A549 (cell line): ENCODE measurements around the gene MACROD1. TPM values are rescaled to one million over a fixed set of nuclear protein-coding genes. Genes with fewer than 3 reads are reported as not detected.

Experiments used
- ATAC-seq, 2 experiments: fragments of 200-7000 bp in 1 of 2; fragments of >200 bp in 1 of 2; cut with Nextera tagmentation in 1 of 2; cut with Tn5 transposase in 1 of 2; 3 replicates each; pipeline versions ENCODE4 v1.8.0 to v1.9.1; 2018 to 2020; ENCODE audit warnings: mild to moderate bottlenecking in 1 of 2, moderate library complexity in 1 of 2
- CTCF ChIA-PET: fragments of 300-600 bp; sonication (Branson Sonifier 250); formaldehyde crosslinking; extraction: SDS; loops from one replicate; lab custom pipeline; 2021; ENCODE audit warnings: antibody characterized with exemption, inconsistent platforms; lab: Yijun Ruan, JAX
- POLR2A ChIA-PET: fragments of 350-600 bp; formaldehyde crosslinking; extraction: SDS; loops from one replicate; lab custom pipeline; 2021; ENCODE audit warnings: antibody characterized with exemption, inconsistent platforms; lab: Yijun Ruan, JAX
- DNase-seq, 2 experiments: peaks; one replicate each; pipeline versions ENCODE4 v3.0.0 to v3.0.0-alpha.2; 2011 to 2016; ENCODE audit warnings: low read depth in 1 of 2, low spot score in 1 of 2
- FAIRE-seq: peaks from 2 replicates; lab custom pipeline; 2011; peaks lifted over from hg19 to GRCh38; lab: Jason Lieb, UNC
- H3K27ac ChIP-seq, 2 experiments: fragments of >200 bp; sonication (Bioruptor Twin); formaldehyde crosslinking; 3 replicates each; pipeline ENCODE4 v1.5.1; 2016 to 2017
- H3K4me1 ChIP-seq: fragments of >200 bp; sonication (Bioruptor Twin); formaldehyde crosslinking; 3 replicates; pipeline ENCODE4 v1.6.1; 2016
- H3K4me2 ChIP-seq: fragments of >200 bp; sonication (Bioruptor Twin); formaldehyde crosslinking; 3 replicates; pipeline ENCODE4 v1.6.1; 2016
- H3K4me3 ChIP-seq: fragments of >200 bp; sonication (Bioruptor Twin); formaldehyde crosslinking; 3 replicates; pipeline ENCODE4 v1.5.1; 2016
- H3K9me3 ChIP-seq: fragments of >200 bp; sonication (Bioruptor Twin); formaldehyde crosslinking; 3 replicates; pipeline ENCODE4 v1.6.1; 2016
- BHLHE40 ChIP-seq: IDR thresholded peaks from 2 replicates; pipeline ENCODE4 v1.6.1; 2012; ENCODE audit warnings: low read depth, low read length, inconsistent platforms
- CBX2 ChIP-seq: fragments of 200-600 bp; sonication (generic); IDR thresholded peaks from 2 replicates; pipeline ENCODE4 v1.6.1; 2016; ENCODE audit warnings: low read depth, mild to moderate bottlenecking, borderline replicate concordance
- CHD2 ChIP-seq: fragments of 150-350 bp; IDR thresholded peaks from 2 replicates; pipeline ENCODE4 v1.6.1; 2014; ENCODE audit warnings: low read length; ENCODE audit not compliant: partially characterized antibody
- EHF ChIP-seq: fragments of 250-450 bp; sonication (Bioruptor Pico); IDR thresholded peaks from 2 replicates; pipeline ENCODE4 v1.5.0; 2020; ENCODE audit warnings: mild to moderate bottlenecking
- FOSL2 ChIP-seq, 2 experiments: fragments of 450-650 bp in 1 of 2; fragments of >200 bp in 1 of 2; sonication (Bioruptor Twin) in 1 of 2; formaldehyde crosslinking; IDR thresholded peaks; 2 replicates each; pipeline versions ENCODE4 v1.5.0 to v1.6.1; 2016 to 2020; ENCODE audit warnings: mild to moderate bottlenecking in 1 of 2, moderate library complexity in 1 of 2
- HOXA7 ChIP-seq: fragments of 250-450 bp; sonication (Bioruptor Pico); IDR thresholded peaks from 2 replicates; pipeline ENCODE4 v1.5.0; 2020; ENCODE audit warnings: mild to moderate bottlenecking, moderate library complexity
- KDM1A ChIP-seq: fragments of 200-600 bp; sonication (generic); IDR thresholded peaks from 2 replicates; pipeline ENCODE4 v1.6.1; 2016; ENCODE audit warnings: low read depth, mild to moderate bottlenecking
- KDM5A ChIP-seq: fragments of 200-600 bp; sonication (generic); IDR thresholded peaks from 2 replicates; pipeline ENCODE4 v1.6.1; 2016; ENCODE audit warnings: antibody characterized with exemption, mild to moderate bottlenecking
- MYC ChIP-seq: IDR thresholded peaks from 2 replicates; pipeline ENCODE4 v1.6.1; 2012; ENCODE audit warnings: mild to moderate bottlenecking, inconsistent platforms, low read length, improper control_type of control experiment, borderline replicate concordance
- NFE2L2 ChIP-seq: fragments of 150-350 bp; conservative IDR thresholded peaks from 2 replicates; pipeline ENCODE4 v1.6.1; 2014; ENCODE audit warnings: low read length
- NR3C1 ChIP-seq: fragments of >200 bp; sonication (Bioruptor Twin); formaldehyde crosslinking; IDR thresholded peaks from 3 replicates; pipeline ENCODE4 v1.6.1; 2017
- POLR2AphosphoS2 ChIP-seq: conservative IDR thresholded peaks from 2 replicates; pipeline ENCODE4 v1.6.1; 2012; ENCODE audit warnings: low read length, improper control_type of control experiment, inconsistent platforms
- TFCP2L1 ChIP-seq: fragments of 250-450 bp; sonication (Bioruptor Pico); IDR thresholded peaks from 2 replicates; pipeline ENCODE4 v1.5.0; 2021; ENCODE audit warnings: mild to moderate bottlenecking
- ZC3H11A ChIP-seq: fragments of 450-650 bp; IDR thresholded peaks from 2 replicates; pipeline ENCODE4 v1.6.1; 2014; ENCODE audit warnings: antibody characterized with exemption, mild to moderate bottlenecking
- ZSCAN20 ChIP-seq: fragments of 250-450 bp; sonication (Bioruptor Pico); IDR thresholded peaks from 2 replicates; pipeline ENCODE4 v1.8.0; 2022; ENCODE audit warnings: mild to moderate bottlenecking, moderate library complexity
- WGBS: methylation state at CpG from one replicate; pipeline ENCODE4 v1.1.6; 2017; ENCODE audit errors: missing lambda C conversion rate; 5-methylcytosine and 5-hydroxymethylcytosine counted together
- polyA plus RNA-seq, 4 experiments: library from polyadenylated mRNA; depleted of rRNA in 3 of 4; stranded (reverse); fragments of >200 nt; fragmentation: RNase III in 1 of 4; extraction: RNeasy Plus Mini Kit Qiagen cat#74134 plus additional on column Dnase treatment in 1 of 4; gene quantifications; 2 replicates in 3 of 4; 3 replicates in 1 of 4; pipeline ENCODE4 v1.2.3, GENCODE V29; 2011 to 2017
- TF ChIP-seq, protein P1 (sequence below): fragments of 150-350 bp; IDR thresholded peaks from 2 replicates; pipeline ENCODE4 v1.6.1; 2014; ENCODE audit warnings: low read depth, mild to moderate bottlenecking, low read length
- TF ChIP-seq, protein P2 (sequence below): fragments of 450-650 bp; IDR thresholded peaks from 2 replicates; pipeline ENCODE4 v1.6.1; 2014; ENCODE audit warnings: antibody characterized with exemption
- TF ChIP-seq, protein P3 (sequence below): fragments of >200 bp; sonication (Bioruptor Twin); formaldehyde crosslinking; IDR thresholded peaks from 3 replicates; pipeline ENCODE4 v1.5.1; 2016

The MACROD1 gene
- polyA plus RNA-seq, 2 of the 4 experiments (the other 2 are of a cell fraction) = 15.1 to 16.6 TPM

DNA sequence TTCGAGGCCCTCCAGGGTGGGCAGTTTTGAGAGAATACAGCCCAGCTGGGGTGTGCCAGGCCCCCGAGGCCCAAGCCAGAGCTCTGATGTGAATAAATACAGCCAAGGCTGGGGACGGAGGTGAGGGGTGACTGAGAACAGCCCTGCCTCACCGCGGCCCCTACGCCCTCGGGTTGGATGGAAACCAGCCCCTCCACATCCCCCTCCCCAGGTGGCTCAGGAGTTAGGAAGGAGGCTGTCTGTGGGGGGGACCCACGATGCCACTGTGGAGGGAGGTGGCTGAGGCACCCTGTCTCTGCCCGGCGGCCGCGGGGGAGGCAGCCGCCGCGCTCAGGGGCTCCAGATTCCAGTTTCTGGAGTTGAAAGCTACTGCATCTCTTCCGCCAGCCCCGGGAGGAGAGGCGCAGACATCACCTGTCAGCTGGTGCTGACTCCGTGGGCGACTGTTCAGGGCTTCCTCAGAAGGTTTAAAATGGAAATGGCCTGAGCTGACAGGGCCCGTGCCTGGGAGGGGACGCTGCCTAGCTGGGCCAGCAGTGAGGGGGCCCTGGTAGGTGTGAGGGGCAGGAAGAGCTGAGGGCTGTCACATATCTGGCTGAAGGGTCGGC, 128.8 kb downstream of the MACROD1 start:
- no peak for TF ChIP-seq FOSL2 (IDR thresholded peaks at IDR 0.05)
- no peak for TF ChIP-seq FOSL2 (CRISPR knock-in tag; IDR thresholded peaks at IDR 0.05)
- no peak for TF ChIP-seq MYC
- TF ChIP-seq NR3C1 = no peak
- TF ChIP-seq NFE2L2 = no peak
- TF ChIP-seq ZSCAN20 = no peak
- TF ChIP-seq EHF (CRISPR knock-in tag) = no peak
- TF ChIP-seq HOXA7 = no peak
- TF ChIP-seq, protein P1, sequence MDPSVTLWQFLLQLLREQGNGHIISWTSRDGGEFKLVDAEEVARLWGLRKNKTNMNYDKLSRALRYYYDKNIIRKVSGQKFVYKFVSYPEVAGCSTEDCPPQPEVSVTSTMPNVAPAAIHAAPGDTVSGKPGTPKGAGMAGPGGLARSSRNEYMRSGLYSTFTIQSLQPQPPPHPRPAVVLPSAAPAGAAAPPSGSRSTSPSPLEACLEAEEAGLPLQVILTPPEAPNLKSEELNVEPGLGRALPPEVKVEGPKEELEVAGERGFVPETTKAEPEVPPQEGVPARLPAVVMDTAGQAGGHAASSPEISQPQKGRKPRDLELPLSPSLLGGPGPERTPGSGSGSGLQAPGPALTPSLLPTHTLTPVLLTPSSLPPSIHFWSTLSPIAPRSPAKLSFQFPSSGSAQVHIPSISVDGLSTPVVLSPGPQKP = no peak
- TF ChIP-seq ZC3H11A = no peak
- TF ChIP-seq, protein P2, sequence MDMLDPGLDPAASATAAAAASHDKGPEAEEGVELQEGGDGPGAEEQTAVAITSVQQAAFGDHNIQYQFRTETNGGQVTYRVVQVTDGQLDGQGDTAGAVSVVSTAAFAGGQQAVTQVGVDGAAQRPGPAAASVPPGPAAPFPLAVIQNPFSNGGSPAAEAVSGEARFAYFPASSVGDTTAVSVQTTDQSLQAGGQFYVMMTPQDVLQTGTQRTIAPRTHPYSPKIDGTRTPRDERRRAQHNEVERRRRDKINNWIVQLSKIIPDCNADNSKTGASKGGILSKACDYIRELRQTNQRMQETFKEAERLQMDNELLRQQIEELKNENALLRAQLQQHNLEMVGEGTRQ = no peak
- TF ChIP-seq KDM1A = no peak
- TF ChIP-seq CBX2 = no peak
- TF ChIP-seq BHLHE40 = no peak
- TF ChIP-seq CHD2 = no peak
- no peak for TF ChIP-seq KDM5A
- no peak for TF ChIP-seq POLR2AphosphoS2
- POLR2A ChIA-PET = no interaction called here
- CTCF ChIA-PET = interaction anchor here (0.5 to 11.5 kb wide), 11 partner anchors 11 to 133 kb away, joined by 3 to 174 read pairs (median 3); no protein-coding TSS in a partner anchor
- Histone ChIP-seq H3K9me3 (no peaks in the 10 kb centered on the region), H3K4me3 (no peak overlapping the region), H3K4me2 (peak overlapping the region; percentile 100; the same call in 2 of the 3 replicates), H3K27ac (no peak overlapping the region), H3K4me1 (peaks cover 14% of the 10 kb centered on the region)
- FAIRE-seq = no peak
- ATAC-seq = peak; percentile 3 to 14; a peak in 3 of 6 replicates
- no peak for DNase-seq
- WGBS = 62% methylated on average over 19 of the region's 23 CpGs

- H3K27ac ChIP-seq = peak overlapping the region; percentile 50 to 78; a peak in 5 of 6 replicates
- no peak for DNase-seq
Measured at GRCh38 chr11:64036087-64037026, 129.6 kb downstream of the MACROD1 start.

More at GRCh38 chr11:64036087-64037026, 129.6 kb downstream of the MACROD1 start:
- ATAC-seq = peak; percentile 41 to 56; a peak in 4 of 6 replicates
- H3K4me2 ChIP-seq = peak overlapping the region; percentile 100
- WGBS = 15% methylated on average over 30 of the region's 85 CpGs
- H3K4me1 ChIP-seq = peaks cover 19% of the 10 kb centered on the region
- no peaks in the 10 kb centered on the region for H3K9me3 ChIP-seq
- ChIA-PET CTCF (interaction anchor here (0.6 to 11.5 kb wide), 10 partner anchors 9 to 134 kb away, joined by 3 to 174 read pairs (median 4); no protein-coding TSS in a partner anchor), POLR2A (no interaction called here)
- no peak for FAIRE-seq
- H3K4me3 ChIP-seq = peak overlapping the region; percentile 66
- TF ChIP-seq, protein P3, sequence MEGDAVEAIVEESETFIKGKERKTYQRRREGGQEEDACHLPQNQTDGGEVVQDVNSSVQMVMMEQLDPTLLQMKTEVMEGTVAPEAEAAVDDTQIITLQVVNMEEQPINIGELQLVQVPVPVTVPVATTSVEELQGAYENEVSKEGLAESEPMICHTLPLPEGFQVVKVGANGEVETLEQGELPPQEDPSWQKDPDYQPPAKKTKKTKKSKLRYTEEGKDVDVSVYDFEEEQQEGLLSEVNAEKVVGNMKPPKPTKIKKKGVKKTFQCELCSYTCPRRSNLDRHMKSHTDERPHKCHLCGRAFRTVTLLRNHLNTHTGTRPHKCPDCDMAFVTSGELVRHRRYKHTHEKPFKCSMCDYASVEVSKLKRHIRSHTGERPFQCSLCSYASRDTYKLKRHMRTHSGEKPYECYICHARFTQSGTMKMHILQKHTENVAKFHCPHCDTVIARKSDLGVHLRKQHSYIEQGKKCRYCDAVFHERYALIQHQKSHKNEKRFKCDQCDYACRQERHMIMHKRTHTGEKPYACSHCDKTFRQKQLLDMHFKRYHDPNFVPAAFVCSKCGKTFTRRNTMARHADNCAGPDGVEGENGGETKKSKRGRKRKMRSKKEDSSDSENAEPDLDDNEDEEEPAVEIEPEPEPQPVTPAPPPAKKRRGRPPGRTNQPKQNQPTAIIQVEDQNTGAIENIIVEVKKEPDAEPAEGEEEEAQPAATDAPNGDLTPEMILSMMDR = 0 out of 3 replicates have a peak, but pooled peaks have one; percentile 10
- no peak for TF ChIP-seq FOSL2 (IDR thresholded peaks at IDR 0.05)
- peak; percentile 49 for TF ChIP-seq FOSL2 (CRISPR knock-in tag; IDR thresholded peaks at IDR 0.05)
- TF ChIP-seq TFCP2L1 (CRISPR knock-in tag) = no peak
